Measurements from ENCODE around the gene XRN2. TPM values are rescaled to one million over a fixed set of nuclear protein-coding genes. Genes with fewer than 3 reads are reported as not detected.

XRN2 gene
- total RNA-seq (2014; rRNA removed; shearing (Covaris generic)) = 103 and 111 TPM in 2 replicates

- H3K4me3 ChIP-seq = peak within 1 kb of the TSS; percentile 85
- no peaks in the 10 kb centered on the region for H3K27me3 ChIP-seq (replicated peaks)
- H3K9me3 ChIP-seq (replicated peaks) = no peaks in the 10 kb centered on the region
- peak; percentile 96 to 97 for DNase-seq (ENCODE audit: low read depth in 1 of 2, low spot score in 2 of 2)
- H3K4me1 ChIP-seq (replicated peaks) = peaks cover 21% of the 10 kb centered on the region
- H3K36me3 ChIP-seq = peaks cover 18% of the 10 kb centered on the region
- H3K27ac ChIP-seq = peak within 1 kb of the TSS; percentile 94
These were observed at the start of gene XRN2 for GRCh38 chr20:21303061-21303871. TSS of gene XRN2 (plus strand) at chr20:21303331. CDS start at chr20:21303399, 68 bp downstream.

- DNase-seq (ENCODE audit: low read depth in 1 of 2, low spot score in 2 of 2) = no peak
- no peaks in the 10 kb centered on the region for H3K4me1 ChIP-seq (replicated peaks)
- no peaks in the 10 kb centered on the region for H3K36me3 ChIP-seq
- H3K27me3 ChIP-seq (replicated peaks) = no peaks in the 10 kb centered on the region
- H3K27ac ChIP-seq = no peak overlapping the region
- H3K9me3 ChIP-seq (replicated peaks) = no peaks in the 10 kb centered on the region
- H3K4me3 ChIP-seq = no peak overlapping the region
These were observed 45.9 kb upstream of the XRN2 start for GRCh38 chr20:21257192-21257591.

GRCh38 chr20:21258411-21258810 is 44.7 kb upstream of the XRN2 start:
- H3K4me1 ChIP-seq (replicated peaks) = no peaks in the 10 kb centered on the region
- H3K9me3 ChIP-seq (replicated peaks) = no peaks in the 10 kb centered on the region
- H3K4me3 ChIP-seq = no peak overlapping the region
- H3K27me3 ChIP-seq (replicated peaks) = no peaks in the 10 kb centered on the region
- H3K36me3 ChIP-seq = no peaks in the 10 kb centered on the region
- no peak for DNase-seq (ENCODE audit: low read depth in 1 of 2, low spot score in 2 of 2)
- no peak overlapping the region for H3K27ac ChIP-seq

GRCh38 chr20:21259346-21259745 is 43.8 kb upstream of the XRN2 start:
- Histone ChIP-seq H3K9me3 (replicated peaks) (no peaks in the 10 kb centered on the region), H3K4me1 (replicated peaks) (no peaks in the 10 kb centered on the region), H3K36me3 (no peaks in the 10 kb centered on the region), H3K4me3 (no peak overlapping the region), H3K27ac (no peak overlapping the region), H3K27me3 (replicated peaks) (no peaks in the 10 kb centered on the region)
- no peak for DNase-seq (ENCODE audit: low read depth in 1 of 2, low spot score in 2 of 2)

- Histone ChIP-seq H3K4me1 (replicated peaks) (no peaks in the 10 kb centered on the region), H3K27me3 (replicated peaks) (no peaks in the 10 kb centered on the region), H3K27ac (no peak overlapping the region), H3K36me3 (no peaks in the 10 kb centered on the region), H3K9me3 (replicated peaks) (no peaks in the 10 kb centered on the region; the same call in 1 of the 2 replicates), H3K4me3 (no peak overlapping the region)
- no peak for DNase-seq (ENCODE audit: low read depth in 1 of 2, low spot score in 2 of 2)
These were observed 40.3 kb upstream of the XRN2 start for GRCh38 chr20:21262812-21263211.

GRCh38 chr20:21265261-21266190 is 37.6 kb upstream of the XRN2 start:
- Histone ChIP-seq H3K36me3 (no peaks in the 10 kb centered on the region), H3K4me3 (no peak overlapping the region), H3K4me1 (replicated peaks) (no peaks in the 10 kb centered on the region), H3K27ac (no peak overlapping the region), H3K9me3 (replicated peaks) (no peaks in the 10 kb centered on the region; the same call in 1 of the 2 replicates), H3K27me3 (replicated peaks) (no peaks in the 10 kb centered on the region)
- no peak for DNase-seq (ENCODE audit: low read depth in 1 of 2, low spot score in 2 of 2)

- Histone ChIP-seq H3K9me3 (replicated peaks) (no peaks in the 10 kb centered on the region; the same call in 1 of the 2 replicates), H3K4me3 (no peak overlapping the region), H3K27ac (no peak overlapping the region), H3K36me3 (no peaks in the 10 kb centered on the region), H3K27me3 (replicated peaks) (no peaks in the 10 kb centered on the region), H3K4me1 (replicated peaks) (no peaks in the 10 kb centered on the region)
- no peak for DNase-seq (ENCODE audit: low read depth in 1 of 2, low spot score in 2 of 2)
These were observed 37.0 kb upstream of the XRN2 start for GRCh38 chr20:21266191-21266536.

- H3K4me1 ChIP-seq (replicated peaks) = no peaks in the 10 kb centered on the region
- no peaks in the 10 kb centered on the region for H3K27me3 ChIP-seq (replicated peaks)
- no peaks in the 10 kb centered on the region; the same call in 1 of the 2 replicates for H3K9me3 ChIP-seq (replicated peaks)
- no peak for DNase-seq (ENCODE audit: low read depth in 1 of 2, low spot score in 2 of 2)
- H3K4me3 ChIP-seq = no peak overlapping the region
- H3K27ac ChIP-seq = no peak overlapping the region
- H3K36me3 ChIP-seq = no peaks in the 10 kb centered on the region
These were observed 33.4 kb upstream of the XRN2 start for GRCh38 chr20:21269772-21270171.

GRCh38 chr20:21270806-21271205 is 32.3 kb upstream of the XRN2 start:
- Histone ChIP-seq H3K4me1 (replicated peaks) (no peaks in the 10 kb centered on the region), H3K9me3 (replicated peaks) (no peaks in the 10 kb centered on the region; the same call in 1 of the 2 replicates), H3K27me3 (replicated peaks) (no peaks in the 10 kb centered on the region), H3K36me3 (no peaks in the 10 kb centered on the region), H3K27ac (no peak overlapping the region), H3K4me3 (no peak overlapping the region)
- no peak for DNase-seq (ENCODE audit: low read depth in 1 of 2, low spot score in 2 of 2)

- H3K4me3 ChIP-seq = no peak overlapping the region
- no peak overlapping the region for H3K27ac ChIP-seq
- no peak for DNase-seq (ENCODE audit: low read depth in 1 of 2, low spot score in 2 of 2)
- H3K4me1 ChIP-seq (replicated peaks) = no peaks in the 10 kb centered on the region
- no peaks in the 10 kb centered on the region for H3K27me3 ChIP-seq (replicated peaks)
- H3K36me3 ChIP-seq = no peaks in the 10 kb centered on the region
- no peaks in the 10 kb centered on the region; the same call in 1 of the 2 replicates for H3K9me3 ChIP-seq (replicated peaks)
These were observed 30.9 kb upstream of the XRN2 start for GRCh38 chr20:21272279-21272678.

- H3K27ac ChIP-seq = no peak overlapping the region
- no peak overlapping the region for H3K4me3 ChIP-seq
- H3K27me3 ChIP-seq (replicated peaks) = no peaks in the 10 kb centered on the region
- no peaks in the 10 kb centered on the region for H3K4me1 ChIP-seq (replicated peaks)
- no peaks in the 10 kb centered on the region for H3K9me3 ChIP-seq (replicated peaks)
- no peaks in the 10 kb centered on the region for H3K36me3 ChIP-seq
- DNase-seq (ENCODE audit: low read depth in 1 of 2, low spot score in 2 of 2) = no peak
These were observed 30.5 kb upstream of the XRN2 start for GRCh38 chr20:21272679-21273078.

GRCh38 chr20:21273755-21274386 is 29.3 kb upstream of the XRN2 start:
- Histone ChIP-seq H3K36me3 (no peaks in the 10 kb centered on the region), H3K27me3 (replicated peaks) (no peaks in the 10 kb centered on the region), H3K9me3 (replicated peaks) (no peaks in the 10 kb centered on the region), H3K4me3 (no peak overlapping the region), H3K27ac (no peak overlapping the region), H3K4me1 (replicated peaks) (no peaks in the 10 kb centered on the region)
- DNase-seq (ENCODE audit: low read depth in 1 of 2, low spot score in 2 of 2) = no peak

- Histone ChIP-seq H3K4me1 (replicated peaks) (no peaks in the 10 kb centered on the region), H3K36me3 (no peaks in the 10 kb centered on the region), H3K27ac (no peak overlapping the region), H3K4me3 (no peak overlapping the region), H3K27me3 (replicated peaks) (no peaks in the 10 kb centered on the region), H3K9me3 (replicated peaks) (no peaks in the 10 kb centered on the region)
- no peak for DNase-seq (ENCODE audit: low read depth in 1 of 2, low spot score in 2 of 2)
These were observed 24.3 kb upstream of the XRN2 start for GRCh38 chr20:21278829-21279228.

Measured in SJSA1 (cell line).